LHCN-M2 (cell line): ENCODE measurements around the gene GNAT3. TPM values are rescaled to one million over a fixed set of nuclear protein-coding genes. Genes with fewer than 3 reads are reported as not detected.
A peak's percentile ranks its signal among the peaks of the same experiment; 100 is the strongest.

Source experiments
- DNase-seq: peaks from one replicate; pipeline ENCODE4 v3.0.0-alpha.2; 2012; ENCODE audit warnings: low read depth
- total RNA-seq: library from RNA; depleted of rRNA; stranded (reverse); fragments of >200 nt; gene quantifications from 2 replicates; pipeline ENCODE4 v1.2.3, GENCODE V29; 2014

Gene GNAT3
- total RNA-seq, 1 experiment from 2014 or later = not detected

DNA sequence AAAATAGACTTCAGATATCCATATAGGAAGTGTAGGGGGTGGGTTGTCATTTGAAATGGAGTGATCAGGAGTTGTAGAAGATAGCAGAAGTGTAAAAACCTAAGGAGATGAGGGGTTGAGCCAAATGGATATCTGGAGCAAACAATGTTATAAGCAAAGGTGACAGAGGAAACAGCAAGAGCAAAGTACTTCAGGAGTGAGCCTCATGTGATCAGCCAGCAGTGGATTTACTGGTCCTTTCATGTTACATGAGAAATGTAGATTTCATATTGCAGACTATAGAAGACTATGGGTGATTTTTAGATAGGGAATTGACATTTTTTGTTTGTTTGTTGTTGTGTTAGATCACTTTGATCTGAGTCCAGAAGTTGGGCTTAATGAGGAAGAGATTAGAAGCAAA, 47.7 kb downstream of the GNAT3 start:
- DNase-seq = no peak

DNA sequence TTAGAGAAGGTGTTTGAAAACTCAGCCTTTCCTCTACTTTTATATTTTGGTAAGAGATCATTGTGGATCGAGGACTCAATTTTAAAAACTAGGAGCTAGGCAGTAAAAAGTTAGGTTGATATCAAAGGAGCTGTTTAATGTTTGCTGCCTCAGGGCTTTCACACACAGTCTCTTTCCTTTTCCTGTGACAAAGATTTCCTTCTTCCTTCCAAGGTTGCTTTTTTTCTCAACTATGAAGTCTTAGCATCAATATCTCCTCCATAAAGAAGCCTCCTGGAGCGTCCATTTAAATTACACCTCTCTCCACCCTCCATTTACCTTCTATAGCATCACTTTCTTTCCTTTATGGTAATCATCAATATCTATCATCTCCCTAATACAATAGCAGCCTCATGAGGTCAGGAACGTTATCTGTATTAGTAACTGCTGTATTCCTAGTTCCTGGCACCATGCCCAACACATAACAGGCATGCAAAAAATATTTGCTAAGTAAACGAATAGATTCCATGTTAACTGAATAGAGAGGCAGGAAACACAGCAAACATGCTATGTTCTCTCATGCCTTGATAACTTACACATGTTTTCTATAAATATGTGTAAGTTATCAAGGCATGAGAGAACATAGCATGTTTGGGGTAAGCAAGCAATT, 48.5 kb downstream of the GNAT3 start:
- DNase-seq = no peak

DNA sequence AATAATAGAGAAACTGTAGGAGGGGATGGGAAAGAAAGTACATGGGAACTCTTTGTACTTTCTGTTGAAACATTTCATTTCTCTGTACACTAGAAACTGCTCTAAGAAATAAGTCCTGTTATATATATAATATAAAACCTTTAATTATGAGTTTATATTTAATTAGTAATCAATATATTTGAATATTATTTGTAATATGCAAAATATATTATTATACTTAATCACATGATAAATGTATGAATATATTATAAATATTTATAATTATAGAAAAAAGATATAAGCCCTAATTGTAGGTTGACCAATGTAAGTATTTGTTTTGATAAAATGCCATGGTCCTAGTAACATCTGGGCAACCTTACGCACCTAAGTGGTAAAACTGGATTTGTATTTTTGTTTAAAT, 51.0 kb downstream of the GNAT3 start:
- no peak for DNase-seq

DNA sequence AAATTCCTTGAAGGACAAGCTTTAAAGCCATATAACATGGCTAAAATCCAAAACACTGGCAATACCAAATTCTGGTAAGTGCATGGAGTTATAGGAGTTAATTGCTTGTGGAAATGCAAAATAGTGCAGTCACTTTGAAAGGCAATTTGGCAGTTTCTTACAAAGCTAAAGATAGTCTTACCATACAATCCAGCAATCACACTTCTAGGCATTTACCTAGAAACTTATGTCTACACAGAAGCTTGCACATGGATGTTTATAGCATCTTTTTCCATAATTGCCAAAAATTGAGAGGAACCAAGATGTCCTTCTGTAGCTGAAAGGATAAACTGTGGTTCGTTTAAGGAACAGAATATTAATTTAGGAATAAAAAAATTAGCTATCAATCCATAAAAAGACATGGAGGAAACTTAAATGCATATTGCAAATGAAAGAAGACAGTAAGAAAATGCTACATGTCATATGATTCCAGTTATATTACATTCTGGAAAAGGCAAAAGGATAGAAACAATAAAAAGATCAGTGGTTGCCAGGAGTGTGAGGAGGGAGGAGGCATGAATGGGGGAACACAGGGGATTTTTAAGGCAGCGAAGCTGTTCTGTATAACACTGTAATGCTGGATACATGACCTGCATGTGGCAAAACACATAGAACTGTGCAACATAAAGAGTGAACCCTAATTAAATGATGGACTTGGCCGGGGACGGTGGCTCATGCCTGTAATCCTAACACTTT, 51.9 kb downstream of the GNAT3 start:
- DNase-seq = no peak

DNA sequence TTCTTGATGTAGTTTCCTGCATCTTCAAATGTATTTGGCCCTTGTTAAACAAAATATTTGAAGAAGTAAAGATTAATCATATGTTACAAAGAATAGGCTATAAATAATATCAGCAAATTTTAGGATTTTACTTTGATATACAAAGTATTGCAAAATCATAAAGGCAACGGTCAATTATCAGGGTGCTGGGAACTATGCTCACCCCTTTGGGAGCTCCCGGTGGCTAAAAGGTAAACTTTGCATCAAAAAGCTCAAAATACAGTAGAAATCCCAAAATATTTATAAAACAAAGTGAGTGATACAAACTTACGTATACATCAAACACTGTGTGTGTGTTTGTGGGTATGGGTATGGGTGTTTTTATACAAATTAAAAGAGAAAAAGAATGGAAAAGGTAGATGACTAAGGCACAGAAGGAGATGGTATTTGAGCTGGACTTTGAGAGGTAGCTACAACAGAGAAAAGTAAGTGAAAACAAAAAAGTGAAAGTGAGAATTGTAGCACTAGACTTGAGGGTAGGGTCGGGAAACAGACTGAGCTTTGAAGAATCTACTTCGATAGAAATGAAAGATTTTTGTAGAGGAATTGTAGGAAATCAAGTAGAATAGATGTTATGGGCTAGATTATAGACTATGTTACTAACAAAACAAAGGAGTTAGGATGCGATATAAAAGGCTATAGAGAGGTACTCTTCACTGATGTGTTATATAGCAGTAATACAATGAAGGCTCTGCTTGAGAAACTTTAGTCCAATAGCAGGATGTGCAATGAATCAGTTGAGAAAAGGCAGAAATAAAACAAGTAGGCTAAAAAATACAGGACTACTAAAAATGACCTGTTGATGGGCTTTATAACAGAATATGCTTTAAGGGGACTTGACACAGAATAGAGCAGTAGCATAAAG, 52.8 kb downstream of the GNAT3 start:
- no peak for DNase-seq

DNA sequence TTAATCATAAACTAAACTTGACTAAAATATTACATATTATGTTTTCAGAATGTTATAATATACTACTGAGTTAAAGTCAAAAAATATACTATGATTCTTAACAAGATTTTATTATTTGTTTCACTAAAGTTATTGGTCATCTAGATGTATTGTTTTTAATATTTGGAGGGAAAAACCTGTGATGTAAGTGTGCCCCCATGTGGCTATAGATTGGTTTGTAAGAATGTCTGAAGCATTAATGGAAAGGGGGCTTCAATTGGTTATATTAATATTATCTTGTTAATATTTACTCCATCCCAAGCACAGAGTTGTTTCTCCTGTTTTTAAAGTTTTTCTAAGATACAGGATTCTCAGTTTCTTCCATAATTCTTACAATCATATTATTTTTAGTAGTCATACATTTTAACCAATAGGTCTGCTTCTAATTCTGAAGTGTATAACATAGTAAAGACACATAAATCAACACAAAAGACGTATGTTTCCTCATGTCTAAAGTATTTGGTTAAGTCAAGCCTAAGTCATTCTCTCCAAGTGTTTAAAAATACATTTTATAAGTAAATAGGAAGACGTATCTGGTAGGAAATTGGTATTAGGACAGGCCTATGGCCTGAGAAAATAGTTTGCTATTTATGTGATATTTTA, 58.0 kb downstream of the GNAT3 start:
- peak; percentile 52 for DNase-seq

DNA sequence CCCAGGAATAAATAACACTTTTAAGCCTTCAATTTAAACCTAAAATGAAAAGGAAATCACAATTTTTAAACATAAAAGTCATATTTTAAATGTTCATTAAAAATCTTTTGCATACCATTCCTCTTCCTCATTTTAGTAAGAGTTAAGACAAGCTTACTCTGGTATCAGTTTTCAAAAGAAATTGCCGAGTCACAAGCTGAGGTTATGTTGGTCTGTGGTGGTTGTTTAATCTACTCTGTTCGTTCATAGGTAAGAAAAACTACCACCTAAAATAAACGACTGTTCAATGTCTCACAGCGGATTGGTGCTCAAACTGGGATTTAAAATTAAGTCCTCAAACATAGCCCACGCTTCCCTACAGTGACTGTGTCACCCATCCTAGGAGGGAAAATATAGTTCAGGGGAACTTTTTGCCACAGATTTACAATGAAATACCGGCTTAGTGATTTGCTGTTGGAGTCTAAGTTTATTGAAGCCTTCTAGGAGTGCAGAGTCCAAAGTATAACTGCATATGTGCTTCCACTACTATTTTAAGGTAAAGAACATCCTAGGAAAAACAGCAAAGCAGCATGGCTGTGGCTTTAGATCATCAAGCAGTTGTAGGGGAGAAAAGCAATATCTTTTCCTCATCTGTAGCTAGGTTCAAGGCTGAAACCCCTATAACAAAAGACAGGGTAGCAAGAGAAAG, 61.1 kb downstream of the GNAT3 start:
- DNase-seq = peak; percentile 70

DNA sequence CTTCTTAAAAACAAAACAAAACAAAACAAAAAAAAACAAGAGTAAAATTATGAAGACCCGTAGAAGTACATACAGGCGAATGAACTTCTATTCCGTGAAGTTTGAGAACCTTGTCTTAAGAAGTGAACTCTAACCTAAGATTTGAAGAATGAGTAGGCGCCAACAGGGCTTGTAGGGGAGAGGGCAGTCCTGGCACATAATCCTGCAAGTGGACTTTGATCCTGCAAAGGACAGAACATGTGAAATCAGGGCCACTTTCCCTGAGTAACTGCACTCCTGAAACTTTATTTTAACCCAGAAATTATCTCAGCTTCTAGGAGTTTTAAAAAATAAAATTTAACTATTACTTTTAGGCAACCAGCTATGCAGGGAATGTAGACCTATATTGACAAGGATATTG, 62.0 kb downstream of the GNAT3 start:
- DNase-seq = no peak

DNA sequence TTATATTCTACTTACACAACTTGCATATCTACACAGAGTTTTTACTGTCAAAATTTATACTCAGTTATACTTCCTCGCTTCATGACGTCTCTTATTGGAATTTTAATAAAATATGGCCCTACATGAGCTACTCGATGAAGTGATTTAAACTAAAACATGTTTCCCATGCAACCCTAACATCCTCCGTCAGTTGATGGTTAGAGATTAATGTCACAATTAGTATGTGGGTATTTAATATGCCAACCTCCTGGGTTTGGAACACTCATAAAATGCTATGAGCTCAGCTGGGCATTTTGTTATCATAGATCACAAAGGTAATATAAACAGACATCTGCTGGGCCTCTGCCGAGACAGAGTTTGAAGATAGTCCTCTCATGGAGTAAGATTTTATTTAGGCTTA, 66.5 kb downstream of the GNAT3 start:
- DNase-seq = no peak

DNA sequence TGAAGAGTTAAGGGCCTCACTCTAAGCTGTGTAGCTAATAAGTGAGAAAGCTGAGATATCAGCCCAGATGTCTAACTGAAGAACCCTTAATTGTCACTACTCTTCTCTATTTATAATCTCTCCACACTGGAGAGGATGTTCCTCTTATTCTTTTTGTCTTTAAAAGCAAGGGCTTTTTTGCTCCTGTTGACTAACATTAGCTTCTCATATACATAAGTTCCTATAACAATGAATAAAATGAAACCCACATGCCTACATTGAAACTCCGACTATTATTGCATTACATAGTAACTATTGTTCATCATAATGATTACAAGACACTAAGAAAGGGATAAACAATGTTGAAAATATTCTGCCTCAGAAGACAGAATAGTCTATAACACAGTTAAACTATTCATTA, 67.1 kb downstream of the GNAT3 start:
- no peak for DNase-seq

DNA sequence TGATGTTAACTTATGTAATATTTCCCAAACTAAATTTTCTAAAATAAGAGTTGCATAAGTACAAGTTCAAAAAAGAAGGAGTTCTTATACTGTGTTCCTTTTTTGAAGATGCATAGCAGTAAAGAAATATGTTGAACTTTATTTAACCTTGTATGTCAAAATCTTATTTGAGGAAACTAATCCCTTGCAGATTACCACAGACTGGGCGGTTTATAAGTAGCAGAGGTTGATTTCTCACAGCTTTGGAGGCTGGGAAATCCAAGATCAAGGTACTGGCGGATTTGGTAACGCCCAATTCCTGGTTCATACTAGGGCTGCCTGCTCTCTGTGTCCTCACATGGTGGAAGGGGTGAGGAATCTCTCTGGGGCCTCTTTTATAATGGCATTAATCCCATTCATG, 68.5 kb downstream of the GNAT3 start:
- DNase-seq = peak; percentile 6

DNA sequence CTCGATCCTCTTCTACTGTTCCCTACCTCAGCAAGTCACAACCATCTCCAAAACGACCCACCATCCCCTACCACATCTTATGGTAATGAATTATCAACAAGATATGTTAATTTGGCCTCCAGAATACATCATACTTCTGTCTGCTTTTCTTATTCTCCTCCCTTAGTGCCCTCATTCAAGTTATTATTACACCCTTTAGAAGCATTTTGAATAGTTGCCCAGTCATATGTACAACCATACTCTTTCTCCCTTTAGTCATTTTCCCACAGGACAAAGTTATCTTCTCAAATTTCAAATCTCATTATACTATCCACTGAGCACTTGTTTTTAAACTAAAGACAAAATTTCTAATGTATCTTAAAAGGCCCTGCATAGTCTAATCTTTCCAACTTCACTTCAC, 71.0 kb downstream of the GNAT3 start:
- DNase-seq = peak; percentile 59

DNA sequence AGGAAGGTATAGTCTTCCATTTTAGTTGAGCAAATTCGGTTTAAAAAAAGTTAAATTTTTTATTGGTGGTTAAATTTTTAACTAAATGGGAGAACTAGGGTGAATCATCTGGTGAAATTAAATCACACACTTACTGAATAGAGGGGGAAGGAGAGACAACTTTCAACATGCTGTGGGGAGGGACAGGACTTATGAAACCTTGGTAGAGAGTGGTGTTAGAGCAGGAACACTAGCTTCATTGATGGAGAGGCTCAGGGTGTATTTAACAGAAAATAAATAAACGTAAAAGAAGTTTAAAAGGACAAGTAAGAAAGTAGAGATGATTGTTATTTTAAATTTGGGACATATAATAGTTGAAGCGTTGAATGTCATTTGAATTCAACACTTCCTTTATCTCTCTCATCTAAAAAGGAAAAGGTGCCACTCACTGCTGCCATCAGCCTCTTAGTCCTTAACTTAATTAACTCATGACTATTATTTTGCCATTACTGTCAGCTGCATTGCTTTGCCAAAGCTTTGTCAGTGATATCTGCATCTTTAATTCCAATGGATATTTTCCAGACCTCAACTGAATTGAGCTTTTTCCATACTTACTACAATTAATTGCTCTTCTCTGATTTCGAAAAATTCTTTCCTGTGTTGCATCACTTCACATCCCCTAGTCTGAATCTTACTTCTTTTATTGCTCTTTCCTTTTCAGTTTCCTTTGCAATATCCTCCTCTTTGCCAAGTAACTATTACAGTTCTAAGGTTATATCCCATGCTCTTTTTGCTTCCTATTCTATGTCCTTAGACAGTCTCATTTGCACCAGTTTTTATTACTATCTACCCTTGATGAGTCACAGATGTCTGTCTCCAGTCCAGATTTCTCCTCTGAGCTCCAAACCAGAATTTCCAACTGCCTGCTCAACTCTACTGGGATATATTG, 71.7 kb downstream of the GNAT3 start:
- peak; percentile 84 for DNase-seq

DNA sequence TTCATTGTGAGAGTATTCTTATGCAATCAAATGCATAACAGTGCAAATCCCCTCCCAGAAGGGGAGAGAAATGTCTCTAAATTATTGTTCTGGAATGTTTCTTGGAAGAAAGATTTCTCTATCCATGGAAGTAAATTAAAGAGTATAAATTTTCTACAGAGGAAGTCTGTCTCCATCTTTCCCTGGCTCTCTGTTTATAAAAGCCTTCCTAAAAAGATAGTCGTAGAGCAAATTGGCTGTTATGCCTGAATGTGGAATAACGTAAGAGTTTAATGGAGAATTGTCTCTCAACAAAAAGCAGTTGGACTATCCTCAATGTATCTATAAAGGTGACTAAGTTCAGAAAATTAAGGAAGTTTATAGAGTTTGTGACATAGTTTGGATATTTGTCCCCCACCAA, 76.3 kb downstream of the GNAT3 start:
- DNase-seq = no peak

DNA sequence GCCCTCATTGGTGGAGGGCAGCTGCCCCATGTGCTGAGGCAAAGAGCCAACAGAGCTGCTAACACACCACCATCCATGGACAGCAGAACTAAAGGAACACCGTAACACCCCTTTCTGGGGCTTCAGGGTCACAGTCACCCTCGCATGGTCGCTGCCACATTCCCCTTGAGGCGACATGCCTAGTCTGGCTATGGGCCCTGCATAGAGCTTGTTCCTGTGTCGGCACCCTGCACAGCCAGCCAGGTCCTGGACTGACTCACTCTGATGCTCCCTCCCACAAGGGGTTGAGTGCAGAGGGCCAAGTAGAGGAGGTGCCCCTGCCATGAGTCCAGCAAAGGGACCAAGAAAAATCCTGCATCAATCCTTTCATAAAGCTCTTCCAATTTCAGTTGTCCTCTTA, 77.8 kb downstream of the GNAT3 start:
- DNase-seq = no peak

DNA sequence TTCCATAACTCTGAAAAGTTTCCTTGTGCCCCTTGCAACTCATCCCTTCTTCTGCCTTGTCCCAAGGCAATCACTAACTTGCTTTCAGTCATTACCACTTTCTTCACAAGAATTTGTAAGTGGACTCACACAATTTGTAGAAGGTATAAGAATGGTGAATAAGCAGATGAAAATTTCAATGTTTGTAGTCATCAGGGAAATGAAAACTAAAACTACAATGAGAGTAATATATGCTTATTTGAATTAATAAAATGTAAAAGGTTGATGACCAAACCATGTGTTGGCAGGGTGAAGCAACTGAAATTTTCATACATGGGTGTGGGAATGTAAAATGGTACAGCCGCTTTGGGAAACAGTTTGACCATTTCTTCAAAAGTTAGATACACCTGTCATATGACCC, 79.7 kb downstream of the GNAT3 start:
- no peak for DNase-seq

DNA sequence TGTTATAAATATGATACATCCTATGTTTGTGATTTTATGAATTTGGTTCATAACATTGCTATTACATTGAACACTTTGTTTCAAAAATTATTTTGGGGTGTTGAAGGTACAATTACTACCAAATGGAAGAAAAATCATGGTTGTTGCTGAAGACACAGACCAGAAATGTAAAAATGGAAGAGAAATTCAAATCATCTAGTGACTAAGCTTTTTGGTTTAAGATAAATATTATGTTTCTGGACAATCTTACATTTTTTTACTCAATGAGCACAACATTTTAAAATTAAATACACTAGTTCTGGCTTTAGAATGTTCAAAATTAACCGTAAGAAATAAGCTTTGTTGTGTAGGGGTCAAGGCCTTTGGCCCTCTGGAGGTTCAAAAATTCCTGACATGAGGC, 82.7 kb downstream of the GNAT3 start:
- DNase-seq = no peak

DNA sequence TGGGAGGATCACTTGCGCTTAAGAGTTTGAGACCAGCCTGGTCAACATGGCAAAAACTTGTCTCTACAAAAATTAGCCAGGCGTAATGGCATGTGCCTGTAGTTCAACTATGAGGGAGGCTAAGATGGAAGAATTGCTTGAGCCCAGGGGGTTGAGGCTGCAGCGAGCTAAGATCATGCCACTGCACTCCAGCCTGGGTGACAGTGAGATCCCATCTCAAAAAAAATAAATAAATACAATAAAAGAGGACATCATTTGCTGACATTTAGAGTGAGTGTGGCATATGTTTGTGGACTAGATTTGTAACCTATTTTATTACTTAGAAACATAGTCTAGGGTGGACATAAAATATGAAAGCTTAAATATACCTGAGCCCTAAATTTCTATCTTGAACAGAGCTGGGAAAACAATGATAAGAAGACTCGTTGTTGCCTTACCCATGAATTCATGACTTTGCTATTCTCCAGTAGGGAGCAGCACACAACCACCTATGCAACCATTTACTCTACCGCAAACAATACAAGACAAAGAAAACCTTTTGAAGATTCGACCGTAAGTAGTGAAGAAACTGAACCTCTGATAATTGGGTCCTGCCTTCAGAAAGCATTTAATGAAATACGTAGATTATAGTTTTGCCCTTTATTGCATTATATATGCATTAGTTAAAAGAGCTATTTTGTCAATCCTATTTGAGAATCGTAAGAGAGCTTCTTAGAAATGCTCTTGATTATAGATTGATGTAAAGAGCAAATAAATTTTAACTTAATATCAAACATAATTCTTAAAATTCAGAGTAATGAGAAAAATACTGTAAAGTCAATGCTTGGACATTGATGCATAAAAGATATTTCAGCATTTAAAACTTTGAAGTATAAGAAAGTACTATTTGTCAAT, 83.5 kb downstream of the GNAT3 start:
- peak; percentile 84 for DNase-seq

DNA sequence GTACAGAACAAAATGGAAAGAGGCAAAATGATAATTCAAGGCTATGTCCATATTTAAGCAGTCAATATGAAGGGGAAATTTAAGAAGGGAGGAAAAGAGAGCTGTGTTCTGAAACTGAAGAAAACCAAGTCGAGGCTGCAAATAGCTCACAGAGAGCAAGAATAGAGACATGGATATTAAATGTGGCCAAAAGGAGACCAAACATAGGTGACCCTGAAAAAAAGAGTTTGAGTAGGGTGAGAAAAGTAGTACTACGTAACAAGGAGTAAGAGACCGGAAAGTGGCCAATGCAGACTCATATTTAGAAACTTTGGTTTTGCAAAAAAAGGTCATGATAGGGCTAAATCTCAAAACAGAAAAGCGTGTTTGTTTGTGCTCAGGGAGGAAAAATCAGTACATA, 84.6 kb downstream of the GNAT3 start:
- DNase-seq = no peak
